ENCODE measurements around the gene SLC6A13. TPM values are rescaled to one million over a fixed set of nuclear protein-coding genes. Genes with fewer than 3 reads are reported as not detected.

SLC6A13 gene
- total and polyA plus RNA-seq, 2 of the 8 experiments (the other 6 are each of a cell fraction or from before 2014, with no cell fraction given): 0.03 TPM; not detected in 1

DNA sequence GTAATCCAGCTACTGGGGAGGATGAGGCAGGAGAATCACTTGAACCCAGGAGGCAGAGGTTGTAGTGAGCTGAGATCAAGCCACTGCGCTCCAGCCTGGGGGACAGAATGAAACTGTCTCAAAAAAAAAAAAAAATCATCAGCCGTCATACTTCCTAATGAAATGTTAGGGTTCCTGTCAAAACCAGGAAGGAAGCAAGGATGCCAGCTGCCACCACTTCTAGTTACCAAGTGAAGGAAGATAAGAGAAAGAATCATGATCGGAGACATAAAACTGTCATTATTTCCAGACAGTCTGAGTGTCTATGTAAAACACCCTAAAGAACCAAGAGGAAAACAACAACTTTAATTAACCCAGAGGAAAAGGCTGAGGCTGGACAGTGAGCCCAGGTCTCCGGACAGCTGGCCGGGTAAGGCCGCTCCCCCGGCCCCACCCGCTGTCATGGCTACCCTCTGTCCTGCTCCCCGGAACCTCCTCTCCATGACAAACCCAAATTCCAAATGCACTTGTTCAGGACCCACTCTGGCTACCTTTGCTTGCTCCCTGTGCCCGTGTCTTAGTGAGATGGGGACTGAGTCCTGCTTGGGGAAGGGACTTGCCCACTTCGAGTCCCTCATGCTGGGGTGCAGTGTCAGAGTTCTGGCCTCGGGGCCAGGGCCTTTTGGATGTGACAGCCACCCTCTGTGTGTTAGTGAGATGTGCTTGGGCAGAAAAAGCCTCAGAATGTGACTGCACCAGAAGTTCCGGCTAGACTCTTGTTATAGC lies 77.6 kb downstream of the SLC6A13 start:
- H3K9ac ChIP-seq (replicated peaks in 1 of 4; ENCODE audit: extremely low read depth in 1 of 4, low read depth in 3 of 4, low read length in 3 of 4): no peak overlapping the region
- no peaks in the 10 kb centered on the region for H3K36me3 ChIP-seq (ENCODE audit: control insufficient read depth in 2 of 4, insufficient read depth in 4 of 4, low read length in 3 of 4)
- H2AFZ ChIP-seq (ENCODE audit: low read length): no peak overlapping the region
- H3K79me2 ChIP-seq (ENCODE audit: control insufficient read depth in 1 of 2, insufficient read depth in 2 of 2, low read length in 2 of 2): no peaks in the 10 kb centered on the region
- no peak overlapping the region for H2BK5ac ChIP-seq (ENCODE audit: low read depth, low read length)
- H2BK120ac ChIP-seq (replicated peaks; ENCODE audit: low read depth, low read length): no peak overlapping the region
- H2BK12ac ChIP-seq (ENCODE audit: low read depth, low read length): no peak overlapping the region
- H3K79me1 ChIP-seq (ENCODE audit: low read depth, low read length): no peaks in the 10 kb centered on the region
- DNase-seq (ENCODE audit: low read depth in 1 of 2, low spot score in 2 of 2): no peak
- H3K9me3 ChIP-seq (ENCODE audit: insufficient read depth in 2 of 2, low read depth in 1 of 2, low read length in 1 of 2): no peaks in the 10 kb centered on the region; a peak in 1 of 4 replicates
- no peak overlapping the region for H3K14ac ChIP-seq (ENCODE audit: insufficient read length)
- TF ChIP-seq CTBP2 (IDR thresholded peaks at IDR 0.05; ENCODE audit: borderline replicate concordance, insufficient read depth, insufficient read length, low read length) (no peak), TEAD4 (IDR thresholded peaks at IDR 0.05; ENCODE audit: low read depth, low read length) (no peak), CEBPB (IDR thresholded peaks at IDR 0.05; ENCODE audit: low read depth, low read length) (no peak), SRF (IDR thresholded peaks at IDR 0.05; ENCODE audit: low read depth, low read length) (no peak), RXRA (IDR thresholded peaks at IDR 0.05; ENCODE audit: insufficient read depth, low read depth, low read length) (no peak), ASH2L (IDR thresholded peaks at IDR 0.05; ENCODE audit: low read length) (no peak), PHF8 (conservative IDR thresholded peaks at IDR 0.05; ENCODE audit: low read depth, low read length) (no peak), EP300 (IDR thresholded peaks at IDR 0.05; ENCODE audit: borderline replicate concordance in 1 of 2, low read depth in 2 of 2, low read length in 2 of 2) (no peak), TCF12 (IDR thresholded peaks at IDR 0.05; ENCODE audit: low read depth, low read length) (no peak), RNF2 (IDR thresholded peaks at IDR 0.05; ENCODE audit: borderline replicate concordance, low read depth, low read length, missing control alignments, poor library complexity, severe bottlenecking) (no peak)
- TF ChIP-seq, protein P1, sequence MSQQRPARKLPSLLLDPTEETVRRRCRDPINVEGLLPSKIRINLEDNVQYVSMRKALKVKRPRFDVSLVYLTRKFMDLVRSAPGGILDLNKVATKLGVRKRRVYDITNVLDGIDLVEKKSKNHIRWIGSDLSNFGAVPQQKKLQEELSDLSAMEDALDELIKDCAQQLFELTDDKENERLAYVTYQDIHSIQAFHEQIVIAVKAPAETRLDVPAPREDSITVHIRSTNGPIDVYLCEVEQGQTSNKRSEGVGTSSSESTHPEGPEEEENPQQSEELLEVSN (IDR thresholded peaks at IDR 0.05): no peak
- ChIA-PET POLR2A (ENCODE audit: partially characterized antibody) (interaction anchor here (1.3 kb wide), 1 partner anchor 14 kb away, joined by 6 read pairs; no protein-coding TSS in a partner anchor), CTCF (ENCODE audit: partially characterized antibody) (interaction anchor here (0.8 to 7.0 kb wide), 5 partner anchors 8 to 35 kb away, joined by 4 to 63 read pairs (median 9); no protein-coding TSS in a partner anchor)
- H2AK5ac ChIP-seq (ENCODE audit: low read depth, low read length): no peak overlapping the region
- H3K56ac ChIP-seq (replicated peaks; ENCODE audit: insufficient read length, low read depth, low read length): no peak overlapping the region
- H4K20me1 ChIP-seq (replicated peaks in 1 of 2; ENCODE audit: control insufficient read depth in 1 of 2, insufficient read depth in 2 of 2, low read length in 2 of 2): no peaks in the 10 kb centered on the region
- no peak overlapping the region for H4K91ac ChIP-seq (replicated peaks; ENCODE audit: insufficient read length, low read length)
- 92% methylated on average over 13 of the region's 13 CpGs; no CpG with 5 or more reads in 1 of the 2 experiments for WGBS, 2 experiments (ENCODE audit: extremely low coverage in 1 of 2, insufficient coverage in 1 of 2, insufficient read length in 1 of 2, insufficient replicate concordance in 2 of 2, low coverage in 1 of 2, low lambda C conversion rate in 2 of 2, missing lambda C conversion rate in 1 of 2)
- H4K5ac ChIP-seq (ENCODE audit: insufficient read length, low read depth, low read length): no peak overlapping the region
- H3K27me3 ChIP-seq (replicated peaks in 1 of 4; ENCODE audit: control insufficient read depth in 3 of 4, extremely low read depth in 1 of 4, insufficient read depth in 3 of 4, low read length in 3 of 4): peaks cover 0 to 9% (median 5%) of the 10 kb centered on the region in 4 experiments; a peak in 5 of 7 replicates
- H3K23ac ChIP-seq (ENCODE audit: insufficient read length): no peak overlapping the region
- H3K4me1 ChIP-seq (replicated peaks in 1 of 4; ENCODE audit: control insufficient read depth in 3 of 4, insufficient read depth in 4 of 4, low read length in 3 of 4): peaks cover 0 to 5% (median 2%) of the 10 kb centered on the region in 4 experiments; a peak in 2 of 7 replicates
- no peak overlapping the region for H2BK15ac ChIP-seq (ENCODE audit: low read length)
- H4K8ac ChIP-seq (ENCODE audit: extremely low read depth, insufficient read depth, low read length): no peak overlapping the region
- FAIRE-seq: no peak
- H3K4ac ChIP-seq (replicated peaks; ENCODE audit: insufficient read length, low read depth, low read length): no peak overlapping the region
- no peak overlapping the region for H2BK20ac ChIP-seq (ENCODE audit: low read length)
- no peak overlapping the region for H3K27ac ChIP-seq (ENCODE audit: low read depth, low read length)
- no peak overlapping the region for H3K18ac ChIP-seq (ENCODE audit: extremely low read depth, low read length)
- peaks cover 2% of the 10 kb centered on the region; the same call in 1 of the 2 replicates for H3K23me2 ChIP-seq (ENCODE audit: low read depth, low read length)
- H3K4me3 ChIP-seq (ENCODE audit: extremely low read depth in 1 of 4, insufficient read depth in 2 of 4, low read depth in 3 of 4, low read length in 4 of 4): no peak overlapping the region
- H3K4me2 ChIP-seq (ENCODE audit: insufficient read depth in 1 of 2, low read depth in 2 of 2, low read length in 2 of 2): no peak overlapping the region
